Sigmoid colon (tissue), 3 donors: ENCODE measurements around the gene TAT.

Source experiments
- POLR2A ChIP-seq, 2 donors: fragments of 450-650 bp; IDR thresholded peaks; one replicate each; pipeline ENCODE4 v1.6.1; 2016; ENCODE audit warnings: antibody characterized with exemption in 2 of 2, mild to moderate bottlenecking in 2 of 2, moderate library complexity in 2 of 2
- TF ChIP-seq, protein P1 (sequence below), 4 experiments: fragments of 450-650 bp in 3 of 4; fragments of 200-600 bp in 1 of 4; IDR thresholded peaks; one replicate each; pipeline ENCODE4 v1.5.1; 2016 to 2019; ENCODE audit warnings: antibody characterized with exemption in 4 of 4, mild to moderate bottlenecking in 3 of 4, moderate library complexity in 2 of 4

GRCh38 chr16:71570144-71570543 lies 6.7 kb downstream of the TAT start:
- TF ChIP-seq POLR2A (IDR thresholded peaks at IDR 0.05) = no peak
- TF ChIP-seq, protein P1, sequence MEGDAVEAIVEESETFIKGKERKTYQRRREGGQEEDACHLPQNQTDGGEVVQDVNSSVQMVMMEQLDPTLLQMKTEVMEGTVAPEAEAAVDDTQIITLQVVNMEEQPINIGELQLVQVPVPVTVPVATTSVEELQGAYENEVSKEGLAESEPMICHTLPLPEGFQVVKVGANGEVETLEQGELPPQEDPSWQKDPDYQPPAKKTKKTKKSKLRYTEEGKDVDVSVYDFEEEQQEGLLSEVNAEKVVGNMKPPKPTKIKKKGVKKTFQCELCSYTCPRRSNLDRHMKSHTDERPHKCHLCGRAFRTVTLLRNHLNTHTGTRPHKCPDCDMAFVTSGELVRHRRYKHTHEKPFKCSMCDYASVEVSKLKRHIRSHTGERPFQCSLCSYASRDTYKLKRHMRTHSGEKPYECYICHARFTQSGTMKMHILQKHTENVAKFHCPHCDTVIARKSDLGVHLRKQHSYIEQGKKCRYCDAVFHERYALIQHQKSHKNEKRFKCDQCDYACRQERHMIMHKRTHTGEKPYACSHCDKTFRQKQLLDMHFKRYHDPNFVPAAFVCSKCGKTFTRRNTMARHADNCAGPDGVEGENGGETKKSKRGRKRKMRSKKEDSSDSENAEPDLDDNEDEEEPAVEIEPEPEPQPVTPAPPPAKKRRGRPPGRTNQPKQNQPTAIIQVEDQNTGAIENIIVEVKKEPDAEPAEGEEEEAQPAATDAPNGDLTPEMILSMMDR (IDR thresholded peaks at IDR 0.05) = no peak
